Endothelial cell of umbilical vein (primary cell): ENCODE data around the gene OSTM1.

ENCODE experiments used
- EZH2 ChIP-seq: IDR thresholded peaks from 2 replicates; pipeline ENCODE4 v1.6.1; 2012; ENCODE audit warnings: borderline replicate concordance, low read depth, mild to moderate bottlenecking, moderate library complexity, low read length, inconsistent platforms; ENCODE audit not compliant: severe bottlenecking
- FOS ChIP-seq: IDR thresholded peaks from 2 replicates; pipeline ENCODE4 v1.6.1; 2011; ENCODE audit warnings: mild to moderate bottlenecking, low read length, moderate library complexity, borderline replicate concordance; ENCODE audit not compliant: insufficient read depth
- GATA2 ChIP-seq: IDR thresholded peaks from 2 replicates; pipeline ENCODE4 v1.7.0; 2011; ENCODE audit warnings: low read depth, mild to moderate bottlenecking, moderate library complexity, mixed read lengths, low read length; ENCODE audit not compliant: insufficient read length, insufficient read depth
- JUN ChIP-seq: IDR thresholded peaks from 2 replicates; pipeline ENCODE4 v1.6.1; 2011; ENCODE audit warnings: borderline replicate concordance, low read depth; ENCODE audit not compliant: insufficient read length, insufficient read depth
- MYC ChIP-seq: IDR thresholded peaks from one replicate; pipeline ENCODE4 v1.6.1; 2011; ENCODE audit warnings: mild to moderate bottlenecking, low read depth, low read length
- POLR2A ChIP-seq: IDR thresholded peaks from 2 replicates; pipeline ENCODE4 v1.6.1; 2012; ENCODE audit warnings: low read depth, mild to moderate bottlenecking, control low read depth, low read length
- POLR2AphosphoS5 ChIP-seq: IDR thresholded peaks from 2 replicates; pipeline ENCODE4 v1.6.1; 2012; ENCODE audit warnings: low read depth, mild to moderate bottlenecking, control low read depth, low read length, moderate library complexity; ENCODE audit not compliant: insufficient read depth
- TF ChIP-seq, protein P1 (sequence below), 2 donors: IDR thresholded peaks; 1 replicate in 1 of 2; 2 replicates in 1 of 2; pipeline ENCODE4 v1.5.1; 2011; ENCODE audit warnings: low read length in 2 of 2, mild to moderate bottlenecking in 2 of 2, moderate library complexity in 2 of 2, control low read depth in 1 of 2, inconsistent platforms in 1 of 2, low read depth in 1 of 2; ENCODE audit not compliant: insufficient read depth in 1 of 2; ENCODE audit errors: extremely low read depth in 1 of 2
- TF ChIP-seq, protein P2 (sequence below): IDR thresholded peaks from 2 replicates; pipeline ENCODE4 v1.6.1; 2011; ENCODE audit not compliant: insufficient read depth, insufficient read length

DNA sequence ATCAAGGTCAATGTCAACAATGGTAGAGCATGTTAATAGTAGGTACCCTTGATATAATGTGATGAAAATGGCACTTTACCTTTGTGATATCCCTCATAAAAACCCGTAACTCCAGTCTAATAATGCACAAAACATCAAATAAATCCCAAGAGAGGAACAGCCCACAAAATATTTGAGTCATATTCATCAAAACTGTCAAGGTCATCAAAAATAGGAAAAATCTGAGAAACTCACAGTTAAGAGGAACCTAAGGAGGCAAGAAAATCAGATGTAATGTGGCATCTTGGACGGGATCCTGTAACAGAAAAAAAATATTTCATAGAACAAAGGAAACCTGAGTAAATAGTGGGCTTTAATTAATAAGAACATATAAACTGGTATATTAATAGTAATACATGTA, 25.5 kb upstream of the OSTM1 start:
- TF ChIP-seq POLR2AphosphoS5: no peak
- TF ChIP-seq, protein P1, sequence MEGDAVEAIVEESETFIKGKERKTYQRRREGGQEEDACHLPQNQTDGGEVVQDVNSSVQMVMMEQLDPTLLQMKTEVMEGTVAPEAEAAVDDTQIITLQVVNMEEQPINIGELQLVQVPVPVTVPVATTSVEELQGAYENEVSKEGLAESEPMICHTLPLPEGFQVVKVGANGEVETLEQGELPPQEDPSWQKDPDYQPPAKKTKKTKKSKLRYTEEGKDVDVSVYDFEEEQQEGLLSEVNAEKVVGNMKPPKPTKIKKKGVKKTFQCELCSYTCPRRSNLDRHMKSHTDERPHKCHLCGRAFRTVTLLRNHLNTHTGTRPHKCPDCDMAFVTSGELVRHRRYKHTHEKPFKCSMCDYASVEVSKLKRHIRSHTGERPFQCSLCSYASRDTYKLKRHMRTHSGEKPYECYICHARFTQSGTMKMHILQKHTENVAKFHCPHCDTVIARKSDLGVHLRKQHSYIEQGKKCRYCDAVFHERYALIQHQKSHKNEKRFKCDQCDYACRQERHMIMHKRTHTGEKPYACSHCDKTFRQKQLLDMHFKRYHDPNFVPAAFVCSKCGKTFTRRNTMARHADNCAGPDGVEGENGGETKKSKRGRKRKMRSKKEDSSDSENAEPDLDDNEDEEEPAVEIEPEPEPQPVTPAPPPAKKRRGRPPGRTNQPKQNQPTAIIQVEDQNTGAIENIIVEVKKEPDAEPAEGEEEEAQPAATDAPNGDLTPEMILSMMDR (IDR thresholded peaks at IDR 0.05; ENCODE audit: extremely low read depth in 1 of 2, insufficient read depth in 1 of 2, low read depth in 1 of 2, low read length in 2 of 2): no peak
- no peak for TF ChIP-seq MYC
- no peak for TF ChIP-seq POLR2A
- no peak for TF ChIP-seq FOS
- TF ChIP-seq, protein P2, sequence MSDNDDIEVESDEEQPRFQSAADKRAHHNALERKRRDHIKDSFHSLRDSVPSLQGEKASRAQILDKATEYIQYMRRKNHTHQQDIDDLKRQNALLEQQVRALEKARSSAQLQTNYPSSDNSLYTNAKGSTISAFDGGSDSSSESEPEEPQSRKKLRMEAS: no peak
- TF ChIP-seq EZH2: no peak
- no peak for TF ChIP-seq JUN
- no peak for TF ChIP-seq GATA2
